H1 (cell line): ENCODE data around the gene SPOCK1. TPM values are rescaled to one million over a fixed set of nuclear protein-coding genes. Genes with fewer than 3 reads are reported as not detected.

ENCODE experiments used
- CTCF ChIA-PET: fragments of 300-600 bp; sonication (Branson Sonifier 250); formaldehyde crosslinking; loops from one replicate; lab custom pipeline; 2021; ENCODE audit not compliant: partially characterized antibody; lab: Charles Lee
- POLR2A ChIA-PET: fragments of 300-600 bp; sonication (Branson Sonifier 250); formaldehyde crosslinking; loops from one replicate; lab custom pipeline; 2021; ENCODE audit warnings: inconsistent platforms; ENCODE audit not compliant: partially characterized antibody; lab: Charles Lee
- DNase-seq, 2 experiments: peaks; one replicate each; pipeline versions ENCODE4 v3.0.0 to v3.0.0-alpha.2; 2010 to 2022; ENCODE audit warnings: low spot score in 2 of 2, low read depth in 1 of 2, mixed read lengths in 1 of 2
- FAIRE-seq: peaks from 2 replicates; lab custom pipeline; 2011; peaks lifted over from hg19 to GRCh38; lab: Jason Lieb, UNC
- H2AFZ ChIP-seq: 2 replicates; pipeline ENCODE4 v1.8.1; 2012; ENCODE audit warnings: low read length, inconsistent platforms
- H2AK5ac ChIP-seq: 2 replicates; pipeline ENCODE4 v1.6.1; 2013; ENCODE audit warnings: low read depth, low read length
- H2BK120ac ChIP-seq: replicated peaks from 2 replicates; pipeline ENCODE3; 2013; ENCODE audit warnings: low read depth, low read length, inconsistent platforms
- H2BK12ac ChIP-seq: 2 replicates; pipeline ENCODE4 v1.6.1; 2013; ENCODE audit warnings: low read depth, low read length
- H2BK15ac ChIP-seq: 2 replicates; pipeline ENCODE4 v1.6.1; 2013; ENCODE audit warnings: low read length
- H2BK20ac ChIP-seq: 2 replicates; pipeline ENCODE4 v1.6.1; 2013; ENCODE audit warnings: low read length
- H2BK5ac ChIP-seq: 2 replicates; pipeline ENCODE4 v1.6.1; 2013; ENCODE audit warnings: low read depth, low read length
- H3K14ac ChIP-seq: 2 replicates; pipeline ENCODE4 v1.6.1; 2013; ENCODE audit warnings: inconsistent platforms; ENCODE audit not compliant: insufficient read length
- H3K18ac ChIP-seq: 2 replicates; pipeline ENCODE4 v1.6.1; 2013; ENCODE audit warnings: low read length; ENCODE audit errors: extremely low read depth
- H3K23ac ChIP-seq: 2 replicates; pipeline ENCODE4 v1.6.1; 2013; ENCODE audit warnings: inconsistent platforms; ENCODE audit not compliant: insufficient read length
- H3K23me2 ChIP-seq: 2 replicates; pipeline ENCODE4 v1.6.1; 2013; ENCODE audit warnings: low read depth, low read length
- H3K27ac ChIP-seq: 2 replicates; pipeline ENCODE4 v1.6.1; 2011; ENCODE audit warnings: low read depth, low read length, inconsistent platforms
- H3K27me3 ChIP-seq, 4 experiments: replicated peaks in 1 of 4; 1 replicate in 1 of 4; 2 replicates in 3 of 4; pipeline versions ENCODE4 v1.6.1 to v1.8.1; 2011 to 2013; ENCODE audit warnings: low read length in 3 of 4, mild to moderate bottlenecking in 3 of 4, inconsistent platforms in 2 of 4, mixed read lengths in 2 of 4, moderate library complexity in 1 of 4; ENCODE audit not compliant: control insufficient read depth in 3 of 4, insufficient read depth in 3 of 4; ENCODE audit errors: extremely low read depth in 1 of 4
- H3K36me3 ChIP-seq, 4 experiments: 2 replicates each; pipeline versions ENCODE4 v1.6.1 to v1.8.1; 2011 to 2013; ENCODE audit warnings: mild to moderate bottlenecking in 4 of 4, low read length in 3 of 4, moderate library complexity in 2 of 4, control low read depth in 1 of 4, inconsistent platforms in 1 of 4; ENCODE audit not compliant: insufficient read depth in 4 of 4, control insufficient read depth in 2 of 4
- H3K4ac ChIP-seq: replicated peaks from 2 replicates; pipeline ENCODE3; 2013; ENCODE audit warnings: low read length, low read depth, mixed read lengths, inconsistent platforms; ENCODE audit not compliant: insufficient read length
- H3K4me1 ChIP-seq, 4 experiments: replicated peaks in 1 of 4; 1 replicate in 1 of 4; 2 replicates in 3 of 4; pipeline versions ENCODE4 v1.6.1 to v1.8.1; 2011 to 2013; ENCODE audit warnings: low read length in 3 of 4, inconsistent platforms in 2 of 4, mixed read lengths in 1 of 4; ENCODE audit not compliant: insufficient read depth in 4 of 4, control insufficient read depth in 3 of 4
- H3K4me2 ChIP-seq, 2 experiments: 2 replicates each; pipeline versions ENCODE4 v1.6.1 to v1.8.1; 2011 to 2013; ENCODE audit warnings: low read depth in 2 of 2, low read length in 2 of 2, control low read depth in 1 of 2, inconsistent platforms in 1 of 2, mild to moderate bottlenecking in 1 of 2; ENCODE audit not compliant: insufficient read depth in 1 of 2
- H3K4me3 ChIP-seq, 4 experiments: fragments of 200-600, 300-600 bp in 1 of 4; sonication (generic), shearing (Covaris generic), sonication (Bioruptor Twin) in 1 of 4; 2 replicates each; pipeline versions ENCODE4 v1.5.1 to v1.8.1; 2011 to 2016; ENCODE audit warnings: low read length in 4 of 4, low read depth in 3 of 4, control low read depth in 2 of 4, inconsistent platforms in 2 of 4, mild to moderate bottlenecking in 2 of 4, mixed read lengths in 1 of 4, moderate library complexity in 1 of 4; ENCODE audit not compliant: insufficient read depth in 2 of 4; ENCODE audit errors: extremely low read depth in 1 of 4
- H3K56ac ChIP-seq: replicated peaks from 2 replicates; pipeline ENCODE3; 2013; ENCODE audit warnings: low read depth, mild to moderate bottlenecking, mixed read lengths, low read length, inconsistent platforms; ENCODE audit not compliant: insufficient read length
- H3K79me1 ChIP-seq: 2 replicates; pipeline ENCODE4 v1.6.1; 2013; ENCODE audit warnings: low read depth, low read length, control low read depth
- H3K79me2 ChIP-seq, 2 experiments: 2 replicates each; pipeline versions ENCODE4 v1.6.1 to v1.8.1; 2012 to 2013; ENCODE audit warnings: low read length in 2 of 2, mild to moderate bottlenecking in 2 of 2, inconsistent platforms in 1 of 2; ENCODE audit not compliant: insufficient read depth in 2 of 2, control insufficient read depth in 1 of 2
- H3K9ac ChIP-seq, 4 experiments: replicated peaks in 1 of 4; 1 replicate in 1 of 4; 2 replicates in 3 of 4; pipeline versions ENCODE4 v1.6.1 to v1.8.1; 2011 to 2013; ENCODE audit warnings: low read depth in 3 of 4, low read length in 3 of 4, control low read depth in 2 of 4, mild to moderate bottlenecking in 2 of 4, moderate library complexity in 2 of 4, inconsistent platforms in 1 of 4; ENCODE audit errors: extremely low read depth in 1 of 4
- H3K9me3 ChIP-seq, 2 experiments: 2 replicates each; pipeline versions ENCODE4 v1.6.1 to v1.8.1; 2012 to 2013; ENCODE audit warnings: mild to moderate bottlenecking in 2 of 2, moderate library complexity in 2 of 2, control low read depth in 1 of 2, inconsistent platforms in 1 of 2, low read depth in 1 of 2, low read length in 1 of 2, mixed read lengths in 1 of 2; ENCODE audit not compliant: insufficient read depth in 2 of 2
- H4K20me1 ChIP-seq, 2 experiments: replicated peaks in 1 of 2; 2 replicates each; pipeline versions ENCODE3 to v1.8.1; 2011 to 2013; ENCODE audit warnings: inconsistent platforms in 2 of 2, low read length in 2 of 2, mild to moderate bottlenecking in 1 of 2; ENCODE audit not compliant: insufficient read depth in 2 of 2, control insufficient read depth in 1 of 2
- H4K5ac ChIP-seq: 2 replicates; pipeline ENCODE4 v1.6.1; 2013; ENCODE audit warnings: low read length, low read depth, mixed read lengths, inconsistent platforms; ENCODE audit not compliant: insufficient read length
- H4K8ac ChIP-seq: 2 replicates; pipeline ENCODE4 v1.8.0; 2013; ENCODE audit warnings: mild to moderate bottlenecking, moderate library complexity, low read length, inconsistent platforms; ENCODE audit not compliant: insufficient read depth; ENCODE audit errors: extremely low read depth
- H4K91ac ChIP-seq: replicated peaks from 2 replicates; pipeline ENCODE3; 2013; ENCODE audit warnings: low read length, mixed read lengths, inconsistent platforms; ENCODE audit not compliant: insufficient read length
- CBX5 ChIP-seq: fragments of 300-800, 300-1000 bp; sonication (generic); IDR thresholded peaks from 2 replicates; pipeline ENCODE4 v1.7.1; 2016; ENCODE audit warnings: antibody characterized with exemption, low read length, low read depth
- CEBPB ChIP-seq: IDR thresholded peaks from 2 replicates; pipeline ENCODE4 v1.6.1; 2012; ENCODE audit warnings: low read depth, low read length
- HDAC2 ChIP-seq, 2 experiments: fragments of 300-600 bp in 1 of 2; sonication (generic) in 1 of 2; IDR thresholded peaks; 2 replicates each; pipeline ENCODE4 v1.6.1; 2011 to 2012; ENCODE audit warnings: low read depth in 2 of 2, low read length in 2 of 2, mild to moderate bottlenecking in 2 of 2, moderate library complexity in 2 of 2, borderline replicate concordance in 1 of 2, inconsistent platforms in 1 of 2
- SRF ChIP-seq: IDR thresholded peaks from 2 replicates; pipeline ENCODE4 v1.6.1; 2011; ENCODE audit warnings: mild to moderate bottlenecking, low read depth, low read length, moderate library complexity
- TEAD4 ChIP-seq: IDR thresholded peaks from 2 replicates; pipeline ENCODE4 v1.6.1; 2012; ENCODE audit warnings: low read depth, low read length, inconsistent platforms, mixed read lengths
- YY1 ChIP-seq: IDR thresholded peaks from 2 replicates; pipeline ENCODE4 v1.6.1; 2011; ENCODE audit warnings: low read depth, mild to moderate bottlenecking, low read length
- WGBS, 2 experiments: shearing (Covaris generic) in 1 of 2; methylation state at CpG; one replicate each; pipeline versions ENCODE4 v1.1.6 to v1.1.7; 2013 to 2015; ENCODE audit warnings: low lambda C conversion rate in 2 of 2, mixed read lengths in 2 of 2, inconsistent platforms in 1 of 2, low coverage in 1 of 2, missing lambda C conversion rate in 1 of 2; ENCODE audit not compliant: insufficient replicate concordance in 2 of 2, insufficient coverage in 1 of 2, insufficient read length in 1 of 2; ENCODE audit errors: extremely low coverage in 1 of 2, missing lambda C conversion rate in 1 of 2; 5-methylcytosine and 5-hydroxymethylcytosine counted together
- polyA plus RNA-seq, 7 experiments: library from polyadenylated mRNA; depleted of rRNA in 3 of 7; stranded (reverse) in 5 of 7; unstranded in 2 of 7; fragments of >200 nt in 5 of 7; fragments of 200-250 nt in 2 of 7; gene quantifications; 1 replicate in 5 of 7; 2 replicates in 1 of 7; 4 replicates in 1 of 7; pipeline versions ENCODE4 v1.2.1 to v1.2.3, GENCODE V29; 2011 to 2013; ENCODE audit warnings: missing spikeins in 2 of 7, mixed read lengths in 2 of 7
- total RNA-seq: library from RNA; stranded (reverse); fragmentation: NEBNext Ultra II Directional; extraction: Animal tissue kit (Norgen Biotek cat#: 25700); gene quantifications from 2 replicates; pipeline ENCODE4 v1.2.1, GENCODE V29; 2021

Gene SPOCK1
- total and polyA plus RNA-seq, 2 of the 8 experiments (the other 6 are each of a cell fraction or from before 2014, with no cell fraction given) = 6.9 to 18.1 TPM

- Histone ChIP-seq H3K18ac (no peak overlapping the region), H4K8ac (no peak overlapping the region), H3K79me2 (no peaks in the 10 kb centered on the region), H3K27me3 (no peaks in the 10 kb centered on the region), H3K4ac (no peak overlapping the region), H3K9ac (no peak overlapping the region), H3K4me3 (no peak overlapping the region), H2BK5ac (no peak overlapping the region), H3K27ac (no peak overlapping the region), H4K20me1 (no peaks in the 10 kb centered on the region), H2AFZ (no peak overlapping the region), H2BK12ac (no peak overlapping the region), H2BK20ac (no peak overlapping the region), H2BK120ac (no peak overlapping the region), H4K5ac (no peak overlapping the region), H3K4me2 (no peak overlapping the region), H3K79me1 (no peaks in the 10 kb centered on the region), H3K56ac (no peak overlapping the region), H3K14ac (no peak overlapping the region), H3K36me3 (no peaks in the 10 kb centered on the region), H2AK5ac (no peak overlapping the region), H3K4me1 (no peaks in the 10 kb centered on the region), H2BK15ac (no peak overlapping the region), H3K23ac (no peak overlapping the region), H3K23me2 (no peaks in the 10 kb centered on the region), H3K9me3 (no peaks in the 10 kb centered on the region), H4K91ac (no peak overlapping the region)
- CTCF ChIA-PET = interaction anchor here (1.2 kb wide), 1 partner anchor 18 kb away, joined by 3 read pairs; no protein-coding TSS in a partner anchor
- POLR2A ChIA-PET = no interaction called here
- DNase-seq (no peak), FAIRE-seq (no peak)
- WGBS, 2 experiments = 88% methylated on average over 4 of the region's 4 CpGs; no CpG with 5 or more reads in 1 of the 2 experiments
- TF ChIP-seq CBX5 (no peak), CEBPB (no peak), SRF (no peak), TEAD4 (no peak), YY1 (no peak), HDAC2 (IDR thresholded peaks at IDR 0.05; ENCODE audit: borderline replicate concordance in 1 of 2, low read depth in 2 of 2, low read length in 2 of 2) (no peak)
Observed at GRCh38 chr5:137266186-137266585, 232.9 kb downstream of the SPOCK1 start.
